ENCODE results near the gene SIM2. TPM values are rescaled to one million over a fixed set of nuclear protein-coding genes. Genes with fewer than 3 reads are reported as not detected.

The SIM2 gene
- total RNA-seq, 1 experiment from 2014 or later = not detected

DNA sequence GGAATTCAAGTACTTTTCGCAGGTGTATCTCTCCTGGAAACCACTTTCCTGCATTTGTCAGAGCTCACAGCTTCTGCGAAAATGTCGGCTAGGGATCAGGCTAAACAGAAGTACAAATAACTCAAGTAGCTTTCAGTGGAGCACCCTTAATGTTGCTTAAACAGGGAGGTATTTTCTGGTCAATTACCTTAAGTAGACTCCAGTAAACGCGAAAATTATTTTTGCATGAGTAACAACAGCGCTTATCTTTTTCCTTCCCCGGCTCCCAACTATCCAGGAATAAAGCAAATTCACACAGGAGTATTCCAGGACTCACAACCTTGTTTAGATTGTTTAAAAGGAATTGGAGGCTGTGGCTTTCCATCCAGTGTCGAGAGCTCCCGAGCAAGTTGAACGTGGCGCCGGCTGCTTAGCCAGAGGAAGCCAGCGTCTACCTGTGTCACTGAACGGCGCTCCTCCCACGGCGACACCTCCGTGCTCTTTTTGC, 7.3 kb upstream of the SIM2 start:
- Histone ChIP-seq H4K91ac (ENCODE audit: insufficient read length, low read depth, low read length) (no peak overlapping the region), H4K5ac (ENCODE audit: insufficient read length, low read depth, low read length) (no peak overlapping the region), H3T11ph (ENCODE audit: low read length) (no peak overlapping the region), H3K14ac (ENCODE audit: insufficient read depth, low read length) (no peak overlapping the region), H3K18ac (ENCODE audit: insufficient read length, low read depth, low read length) (no peak overlapping the region), H2BK5ac (ENCODE audit: insufficient read length, low read length) (no peak overlapping the region), H3K4me1 (ENCODE audit: insufficient read depth, low read length) (no peaks in the 10 kb centered on the region), H4K8ac (replicated peaks; ENCODE audit: insufficient read length, low read depth, low read length) (no peak overlapping the region), H2BK15ac (ENCODE audit: low read depth, low read length) (no peak overlapping the region), H3K79me1 (ENCODE audit: insufficient read depth, low read depth, low read length, poor library complexity, severe bottlenecking) (no peaks in the 10 kb centered on the region), H3K4me2 (ENCODE audit: insufficient read depth, insufficient read length, low read length) (no peak overlapping the region), H2BK120ac (ENCODE audit: low read depth, low read length, poor library complexity, severe bottlenecking) (no peak overlapping the region), H3K9ac (ENCODE audit: extremely low read depth, insufficient read length, low read length) (no peak overlapping the region), H3K79me2 (ENCODE audit: insufficient read depth, low read length) (no peaks in the 10 kb centered on the region), H3K9me3 (ENCODE audit: control insufficient read depth, low read depth, low read length) (no peaks in the 10 kb centered on the region), H3K23me2 (ENCODE audit: insufficient read length, low read depth, low read length, poor library complexity, severe bottlenecking) (peaks cover 7% of the 10 kb centered on the region), H3K56ac (ENCODE audit: insufficient read length, low read depth, low read length) (no peak overlapping the region), H2BK20ac (ENCODE audit: low read depth, low read length, poor library complexity, severe bottlenecking) (no peak overlapping the region), H3K23ac (ENCODE audit: insufficient read length, low read depth, low read length) (no peak overlapping the region), H4K20me1 (ENCODE audit: control insufficient read depth, insufficient read depth, insufficient read length) (no peaks in the 10 kb centered on the region), H3K4ac (ENCODE audit: low read depth, low read length) (no peak overlapping the region), H2BK12ac (ENCODE audit: insufficient read length, low read depth, low read length) (no peak overlapping the region), H3K27me3 (ENCODE audit: insufficient read depth, low read length) (peaks cover 74% of the 10 kb centered on the region), H3K27ac (ENCODE audit: insufficient read length, low read depth, low read length) (no peak overlapping the region), H2AFZ (ENCODE audit: low read length) (no peak overlapping the region), H2AK5ac (ENCODE audit: insufficient read length, low read length) (no peak overlapping the region)
- peaks cover 98% of the 10 kb centered on the region for H3K27me3 Mint-ChIP-seq (ENCODE audit: low read depth)
- WGBS (ENCODE audit: extremely low coverage, insufficient read length, low lambda C conversion rate) = no CpG with 5 or more reads among the region's 18 CpGs
- DNase-seq = no peak
- H3K27ac Mint-ChIP-seq = no peak overlapping the region
- H3K36me3 Mint-ChIP-seq (ENCODE audit: insufficient read depth in 1 of 3, low read depth in 3 of 3) = no peaks in the 10 kb centered on the region
- H3K9me3 Mint-ChIP-seq = peaks cover 0 to 7% of the 10 kb centered on the region in 2 experiments; a peak in 1 of 5 replicates
- peaks cover 12 to 43% of the 10 kb centered on the region in 2 experiments for H3K4me1 Mint-ChIP-seq
- H3K4me3 Mint-ChIP-seq = peak overlapping the region in 1 of 2 experiments; percentile 61; a peak in 2 of 5 replicates
- no peak for TF ChIP-seq CTCF (conservative IDR thresholded peaks at IDR 0.05)

Data from H9 (cell line).